ENCODE measurements around the gene GRAMD1B.
"Not testable (repeated sequence)": the region's sequence is repeated elsewhere in the genome, so short reads cannot be mapped to it uniquely, and the experiment has no call there.

GRAMD1B gene

DNA sequence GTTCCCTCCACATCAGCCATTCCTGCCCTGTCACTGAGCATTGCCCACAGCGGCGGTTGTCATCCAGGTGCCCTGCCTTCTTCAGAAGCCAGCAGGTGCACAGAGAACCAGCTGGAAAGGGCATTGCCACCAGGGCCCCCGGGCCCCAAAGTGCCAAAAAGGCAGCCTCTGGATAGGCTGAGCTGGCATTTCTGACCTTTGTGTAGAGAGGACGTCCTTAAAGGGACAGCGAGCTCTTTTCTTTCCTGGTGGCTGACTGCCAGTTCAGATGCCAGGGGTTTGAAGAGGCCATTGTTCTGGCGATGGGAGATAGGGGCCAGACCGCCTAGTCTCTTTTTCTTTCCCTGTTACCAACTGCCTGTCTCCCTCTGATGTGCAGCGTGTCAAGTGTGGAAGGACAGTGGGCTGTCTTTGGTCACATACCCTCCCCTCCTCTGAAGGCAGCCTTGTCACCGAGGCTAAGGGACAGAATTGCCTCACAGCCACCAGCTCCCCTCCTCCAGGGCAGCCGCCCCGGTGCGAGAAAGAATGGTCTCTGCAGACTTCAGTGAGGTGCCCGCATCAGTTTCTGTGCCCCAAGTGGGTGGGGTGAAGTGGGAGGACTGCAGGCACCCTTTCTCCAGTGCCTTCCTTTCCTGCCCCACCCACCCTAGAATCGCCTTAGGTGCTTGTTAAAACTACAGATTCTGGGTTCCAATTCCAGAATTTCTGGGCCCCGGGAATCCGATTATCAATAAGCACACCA, 114.7 kb downstream of the GRAMD1B start:
- no peak for DNase-seq

DNA sequence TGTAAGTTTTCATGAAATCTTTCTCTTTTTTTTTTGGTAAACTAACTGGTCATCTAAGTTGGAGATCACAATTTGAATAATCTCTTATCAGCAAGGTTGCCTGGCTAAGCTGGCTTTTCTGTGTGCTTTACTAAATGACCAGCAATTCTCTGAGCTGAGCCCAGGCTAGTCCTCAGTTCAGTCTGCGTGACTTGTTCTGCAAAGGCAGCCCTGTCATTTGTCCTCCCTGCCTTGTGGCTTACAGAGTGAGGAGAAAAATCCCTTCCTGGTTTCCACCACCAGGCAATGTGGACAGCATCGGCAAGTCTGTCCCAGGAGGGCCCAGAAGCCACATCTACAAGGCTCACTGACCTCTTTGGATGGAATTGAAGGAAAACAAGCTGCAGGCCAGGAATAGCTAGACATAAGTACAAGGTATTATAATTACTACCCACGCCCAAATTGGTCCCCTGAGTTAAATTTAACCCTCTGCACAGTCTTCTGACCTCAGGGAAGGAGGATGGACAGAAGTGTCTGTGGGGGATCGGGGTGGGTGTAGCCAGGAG, 115.7 kb downstream of the GRAMD1B start:
- no peak for DNase-seq

DNA sequence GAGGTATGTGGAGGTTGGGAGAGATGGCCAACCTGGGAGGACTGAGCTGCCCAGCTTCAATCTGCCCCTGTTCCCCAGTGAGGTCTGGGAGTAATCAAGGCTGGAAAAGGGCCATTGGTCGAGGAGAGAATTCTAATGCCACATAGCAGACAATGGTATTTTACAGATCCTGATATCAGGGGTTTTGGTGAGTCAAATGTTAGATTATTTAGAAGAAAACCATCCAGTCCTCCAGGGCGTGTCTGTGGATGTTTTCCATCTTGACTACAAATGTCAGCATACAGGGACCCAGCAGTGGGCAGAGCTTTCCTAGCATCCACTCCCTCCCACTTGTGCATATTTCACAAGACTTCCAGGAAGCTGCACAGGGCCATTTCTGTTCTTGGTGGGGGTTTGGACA, 116.4 kb downstream of the GRAMD1B start:
- no peak for DNase-seq

- DNase-seq, result no peak
Observed at GRCh38 chr11:123547180-123547579, 117.1 kb downstream of the GRAMD1B start.

GRCh38 chr11:123548774-123549173, 118.7 kb downstream of the GRAMD1B start:
- no peak for DNase-seq

DNA sequence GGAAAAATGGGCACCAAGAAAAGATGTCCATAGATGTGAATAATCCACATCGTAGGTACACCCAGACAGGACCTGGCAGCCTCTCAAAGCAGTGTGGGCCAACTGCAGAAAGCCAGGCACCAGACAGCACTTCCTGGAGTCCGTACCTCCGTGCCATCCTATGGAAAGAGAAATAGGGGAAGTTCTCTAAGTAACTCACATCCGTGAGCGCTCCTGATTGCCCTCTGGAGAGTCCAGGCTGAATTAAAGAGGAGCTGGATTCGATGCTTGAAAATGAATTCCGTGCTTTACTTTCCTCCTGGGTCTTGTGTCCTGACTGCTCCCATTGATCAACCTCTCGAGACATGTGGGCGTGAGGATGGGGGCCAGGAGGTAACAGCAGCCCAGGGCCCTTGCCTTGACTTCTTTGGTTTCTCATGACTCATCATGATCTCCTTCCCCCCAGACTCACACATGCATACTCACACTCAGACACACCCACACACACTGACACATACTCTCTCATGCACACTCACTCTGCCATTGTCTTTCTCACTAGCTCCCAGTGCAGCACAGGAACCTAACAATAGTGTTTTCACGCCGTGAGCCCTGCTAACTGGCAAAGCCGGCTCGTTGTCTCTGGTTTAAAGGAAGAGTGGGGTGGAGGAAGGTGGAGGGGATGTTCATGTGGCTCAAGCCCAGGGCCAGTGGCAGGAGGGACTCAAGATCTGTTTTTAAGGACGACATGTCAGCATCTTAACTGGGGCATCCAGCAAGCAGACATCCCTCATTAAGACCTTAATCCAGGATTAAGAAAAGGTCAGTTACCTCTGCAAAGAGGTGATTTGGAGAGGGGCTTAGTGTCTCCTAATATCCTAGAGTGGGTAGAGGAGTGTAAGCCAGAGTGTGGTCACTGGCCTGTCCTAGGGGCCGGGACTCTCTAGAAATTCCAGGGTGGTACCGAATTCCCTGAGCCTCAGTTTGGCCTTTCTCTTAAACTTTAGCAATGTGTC, 120.2 kb downstream of the GRAMD1B start:
- DNase-seq, result no peak

DNA sequence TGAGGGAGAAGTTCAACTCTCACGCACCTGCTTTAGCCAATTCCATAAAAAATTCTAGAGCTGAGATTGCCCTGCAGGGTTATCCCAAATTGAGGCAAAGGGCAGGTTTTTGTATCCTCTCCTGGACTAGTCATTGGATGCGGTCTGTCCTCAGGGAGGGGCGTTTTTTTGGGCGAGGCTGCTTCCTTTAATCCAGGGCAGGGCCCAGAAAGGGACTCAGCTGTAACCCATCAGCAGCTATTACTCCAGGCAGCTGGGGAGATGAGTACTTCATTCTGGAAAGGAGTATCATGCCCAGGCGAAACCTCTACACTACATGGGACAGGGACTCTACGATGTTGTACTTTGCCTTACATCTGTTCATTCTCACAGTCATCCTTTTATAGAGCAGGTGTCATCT, 121.0 kb downstream of the GRAMD1B start:
- DNase-seq, result no peak

- DNase-seq, result no peak
Observed at GRCh38 chr11:123556633-123557032, 126.6 kb downstream of the GRAMD1B start.

GRCh38 chr11:123558536-123559315, 128.7 kb downstream of the GRAMD1B start:
- no peak for DNase-seq

GRCh38 chr11:123559523-123559955, 129.5 kb downstream of the GRAMD1B start:
- DNase-seq, result no peak

- DNase-seq, result no peak
Observed at GRCh38 chr11:123560006-123560405, 129.9 kb downstream of the GRAMD1B start.

- DNase-seq, result no peak
Observed at GRCh38 chr11:123561431-123561800, 131.3 kb downstream of the GRAMD1B start.

DNA sequence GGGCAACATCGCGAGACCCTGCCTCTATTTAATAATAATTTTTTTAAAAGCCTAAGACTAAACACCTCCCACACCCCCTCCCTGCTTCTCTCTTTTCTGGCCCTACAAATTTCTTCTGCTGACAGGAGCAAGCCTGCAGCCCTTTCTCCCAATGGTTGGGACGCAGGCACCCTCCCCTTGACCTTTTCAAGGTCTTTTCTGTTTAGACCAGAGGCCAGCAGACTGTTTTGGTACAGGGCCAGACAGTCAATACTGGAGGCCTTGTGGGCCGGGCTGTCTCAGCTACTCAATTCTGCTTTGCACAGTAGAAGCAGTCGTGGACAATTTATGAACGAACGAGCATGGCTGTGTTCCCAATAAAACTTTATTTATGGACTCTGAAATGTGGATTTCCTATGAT, 132.1 kb downstream of the GRAMD1B start:
- no peak for DNase-seq

DNA sequence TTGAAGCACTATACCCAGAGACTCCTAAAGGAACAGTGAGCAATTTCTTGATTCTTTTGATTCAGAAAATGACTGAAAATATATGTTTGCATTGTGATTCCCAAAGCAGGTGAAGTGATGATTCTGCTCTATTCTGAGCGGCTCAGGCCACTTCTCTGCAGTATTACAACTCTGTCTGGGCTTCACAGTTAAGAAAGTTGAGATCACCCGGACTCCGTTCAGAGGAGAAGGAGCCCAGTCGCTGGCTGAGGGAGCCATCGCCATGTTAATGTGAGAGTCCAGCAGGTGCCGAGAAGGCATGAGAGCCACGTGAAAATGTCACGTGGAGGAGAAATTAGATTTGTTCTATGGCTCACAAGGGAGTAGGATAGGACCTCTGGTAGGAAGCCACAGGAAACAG, 132.8 kb downstream of the GRAMD1B start:
- DNase-seq, result no peak

DNA sequence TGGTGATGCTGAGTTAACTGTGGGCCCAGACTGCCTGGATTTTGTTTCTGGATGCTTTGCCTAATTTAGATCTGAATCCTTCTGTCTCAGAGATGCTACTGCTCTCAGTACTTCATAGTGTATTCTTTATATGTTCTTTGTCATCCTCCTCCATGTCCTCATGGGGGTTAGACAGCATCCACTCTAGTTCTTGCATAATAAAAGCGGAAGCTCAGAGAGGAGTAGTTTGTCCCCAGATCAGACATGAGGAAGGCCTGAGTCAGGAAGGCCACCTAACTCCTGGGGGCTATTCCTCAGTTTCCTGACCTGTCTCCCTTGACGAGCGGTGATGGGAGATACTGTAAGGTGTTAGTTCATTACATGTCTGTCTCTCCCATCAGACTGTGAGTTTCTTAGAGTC, 134.2 kb downstream of the GRAMD1B start:
- no peak for DNase-seq

- DNase-seq, result no peak
Observed at GRCh38 chr11:123566852-123567251, 136.8 kb downstream of the GRAMD1B start.

DNA sequence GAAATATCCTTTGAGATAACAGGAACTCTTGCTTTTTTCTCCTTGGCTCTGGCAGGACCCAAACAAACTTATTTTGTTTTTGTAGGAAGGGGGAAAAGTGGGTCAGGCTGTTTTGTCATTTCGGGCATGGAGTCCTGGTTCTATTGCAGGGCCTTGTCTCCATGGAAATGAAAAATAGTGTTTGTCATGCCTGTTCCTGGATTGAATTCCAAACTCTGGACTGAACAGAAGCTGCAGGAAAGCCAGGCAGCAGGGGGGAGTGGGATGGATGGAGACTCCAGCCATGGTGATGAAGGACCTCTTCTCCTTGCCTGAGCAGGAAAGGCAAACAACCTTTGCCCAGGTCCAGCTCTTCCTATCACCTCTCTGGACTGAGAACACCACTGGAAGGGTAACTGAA, 137.4 kb downstream of the GRAMD1B start:
- DNase-seq, result no peak

DNA sequence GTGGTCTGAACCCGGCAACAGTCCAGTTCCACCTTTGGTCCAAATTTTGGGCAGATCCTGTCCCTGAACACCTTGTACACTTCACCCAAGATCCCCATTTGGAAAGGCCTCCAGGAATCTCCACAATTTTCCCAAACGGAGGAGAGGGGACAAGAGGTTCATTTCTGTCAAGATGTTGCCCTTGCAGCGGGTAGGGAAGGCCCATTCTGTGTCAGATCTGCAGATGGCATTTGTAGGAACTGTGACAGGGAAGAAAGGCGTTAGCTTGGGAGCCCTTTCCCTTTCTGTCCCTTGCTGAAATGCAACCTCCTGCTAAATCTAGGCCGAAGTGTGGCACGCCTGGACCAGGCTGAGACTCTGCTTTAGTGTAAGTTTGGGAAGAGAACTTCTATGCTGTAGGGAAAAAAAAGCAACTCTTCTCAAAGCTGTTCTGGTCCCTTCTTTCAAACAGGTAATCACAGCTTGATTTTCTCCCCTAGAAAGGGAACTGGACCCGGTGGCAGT, 138.3 kb downstream of the GRAMD1B start:
- DNase-seq, result no peak

DNA sequence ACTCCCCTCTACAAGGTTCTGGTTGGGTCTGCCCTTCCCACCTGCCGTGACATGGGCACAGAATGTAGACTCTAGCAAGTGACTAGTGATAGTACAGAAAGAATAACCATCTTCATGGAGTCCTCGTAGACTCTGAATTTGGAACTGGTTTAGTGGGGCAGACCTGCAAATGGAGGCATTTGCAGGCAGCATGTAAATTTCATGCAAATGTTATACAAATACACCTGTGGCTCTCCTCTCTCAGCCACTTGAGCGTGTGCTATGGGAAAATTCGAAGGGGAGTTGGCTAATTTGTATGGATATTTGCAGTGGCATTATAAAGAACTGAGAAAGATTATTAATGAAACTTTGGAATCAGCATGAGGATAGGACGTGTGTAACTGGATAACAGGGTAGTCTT, 139.3 kb downstream of the GRAMD1B start:
- no peak for DNase-seq

DNA sequence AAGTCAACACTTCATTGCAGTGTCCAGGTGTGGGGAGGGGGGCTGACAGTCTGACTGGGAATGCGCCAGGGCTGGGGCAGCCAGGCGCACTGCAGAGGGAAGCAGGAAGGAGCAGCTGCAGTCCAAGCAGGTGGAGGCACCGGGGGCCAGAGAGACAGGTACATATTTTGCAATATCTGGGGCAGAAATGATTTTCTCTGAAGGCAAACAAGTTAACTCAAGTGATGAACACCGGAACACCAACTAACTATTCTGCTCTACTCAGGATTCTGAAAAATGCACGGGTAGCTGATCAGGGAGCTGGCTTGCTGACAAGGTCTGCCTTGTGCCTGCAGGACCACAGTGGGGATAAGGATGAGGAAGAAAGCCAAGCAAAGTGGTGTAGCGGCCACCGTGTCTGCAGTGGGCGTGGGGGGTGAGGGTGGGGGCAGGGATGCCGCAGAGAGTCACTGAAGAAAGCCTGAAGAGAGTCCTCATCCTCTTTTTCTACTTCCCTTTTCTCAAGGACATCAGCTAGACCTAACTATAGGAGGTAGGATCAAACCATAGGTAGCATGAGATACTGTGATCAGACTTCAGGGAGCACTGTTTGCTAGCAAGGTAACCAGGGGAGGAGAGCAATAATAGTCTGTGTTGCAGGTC, 141.0 kb downstream of the GRAMD1B start:
- DNase-seq, result no peak

- not testable (repeated sequence) for DNase-seq
Observed at GRCh38 chr11:123572791-123573190, 142.7 kb downstream of the GRAMD1B start.

DNA sequence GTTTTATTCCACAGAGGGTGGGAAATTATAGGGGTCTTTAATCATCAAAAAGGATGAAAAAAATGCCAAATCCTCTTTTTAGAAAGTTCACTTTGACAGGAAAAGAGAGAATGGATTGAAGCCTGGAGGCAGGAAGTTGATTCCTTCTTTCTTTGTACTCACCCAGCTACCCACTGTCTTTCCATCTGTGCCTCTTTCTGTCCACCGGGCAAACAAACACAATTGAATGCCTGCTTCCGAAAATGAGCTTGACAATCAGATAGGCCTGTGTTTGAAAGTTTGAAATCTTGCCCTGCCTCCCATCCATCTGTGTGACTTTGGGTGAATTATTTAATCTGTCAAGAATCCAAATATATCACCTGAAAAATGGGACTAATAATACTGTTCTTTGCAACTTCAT, 143.2 kb downstream of the GRAMD1B start:
- DNase-seq, result no peak

All from activated naive CD4-positive, alpha-beta T cell treated with Interleukin-2 at 50 U/mL for 16 hours (primary cell).